ENCODE data around the gene SLC6A16.
A peak's percentile ranks its signal among the peaks of the same experiment; 100 is the strongest.
"Not testable (repeated sequence)": the region's sequence is repeated elsewhere in the genome, so short reads cannot be mapped to it uniquely, and the experiment has no call there.

SLC6A16 gene

GRCh38 chr19:49324801-49325576 is at the start of gene SLC6A16:
Gene SLC6A16 (minus strand): TSS chr19:49325191. CDS start chr19:49311347, 13,844 bp downstream.
- DNase-seq (ENCODE audit: low read depth), result no peak

- not testable (repeated sequence) for DNase-seq (ENCODE audit: low read depth)
Observed at GRCh38 chr19:49373174-49373573, 48.2 kb upstream of the SLC6A16 start.

GRCh38 chr19:49371184-49371583 is 46.2 kb upstream of the SLC6A16 start:
- DNase-seq (ENCODE audit: low read depth), result no peak

- no peak for DNase-seq (ENCODE audit: low read depth)
Observed at GRCh38 chr19:49368711-49369358, 43.8 kb upstream of the SLC6A16 start.

- DNase-seq (ENCODE audit: low read depth), result no peak
Observed at GRCh38 chr19:49366110-49366509, 41.1 kb upstream of the SLC6A16 start.

- DNase-seq (ENCODE audit: low read depth), result no peak
Observed at GRCh38 chr19:49364083-49364737, 39.2 kb upstream of the SLC6A16 start.

- DNase-seq (ENCODE audit: low read depth), result peak; percentile 33
Observed at GRCh38 chr19:49363268-49364082, 38.5 kb upstream of the SLC6A16 start, which contains the start of gene DKKL1. Gene DKKL1 (plus strand): TSS chr19:49363877. CDS start chr19:49363999, 122 bp downstream.

GRCh38 chr19:49362929-49363267 is 37.9 kb upstream of the SLC6A16 start:
- no peak for DNase-seq (ENCODE audit: low read depth)

GRCh38 chr19:49362048-49362928 is 37.3 kb upstream of the SLC6A16 start, which contains the start of gene TEAD2:
Gene TEAD2 (minus strand): TSS chr19:49362416. CDS start chr19:49360075, 2,341 bp downstream.
- no peak for DNase-seq (ENCODE audit: low read depth)

GRCh38 chr19:49361438-49362047 is 36.6 kb upstream of the SLC6A16 start:
- DNase-seq (ENCODE audit: low read depth), result no peak

- no peak for DNase-seq (ENCODE audit: low read depth)
Observed at GRCh38 chr19:49359851-49360820, 35.1 kb upstream of the SLC6A16 start.

- no peak for DNase-seq (ENCODE audit: low read depth)
Observed at GRCh38 chr19:49357186-49357585, 32.2 kb upstream of the SLC6A16 start.

GRCh38 chr19:49356382-49356781 is 31.4 kb upstream of the SLC6A16 start:
- DNase-seq (ENCODE audit: low read depth), result no peak

GRCh38 chr19:49355909-49356353 is 30.9 kb upstream of the SLC6A16 start:
- DNase-seq (ENCODE audit: low read depth), result no peak

GRCh38 chr19:49349567-49349966 is 24.6 kb upstream of the SLC6A16 start:
- DNase-seq (ENCODE audit: low read depth), result no peak

- no peak for DNase-seq (ENCODE audit: low read depth)
Observed at GRCh38 chr19:49348305-49349189, 23.6 kb upstream of the SLC6A16 start.

GRCh38 chr19:49347835-49348234 is 22.8 kb upstream of the SLC6A16 start:
- DNase-seq (ENCODE audit: low read depth), result no peak

- DNase-seq (ENCODE audit: low read depth), result no peak
Observed at GRCh38 chr19:49347191-49347590, 22.2 kb upstream of the SLC6A16 start.

Measured in stimulated activated CD8-positive, alpha-beta memory T cell treated with anti-CD3 and anti-CD28 coated beads, Interleukin-12 subunit alpha, Interleukin-12 subunit beta, amount 100 ng/mL, for 4 hours (primary cell).